GM21367 (cell line): ENCODE measurements around the gene PYCR2.
A peak's percentile ranks its signal among the peaks of the same experiment; 100 is the strongest.
"Not testable (repeated sequence)": the region's sequence is repeated elsewhere in the genome, so short reads cannot be mapped to it uniquely, and the experiment has no call there.

Experiments used
- ATAC-seq: cut with Tn5 transposase; IDR thresholded peaks from one replicate; pipeline ENCODE4 v1.9.1; 2021; ENCODE audit not compliant: unreplicated experiment

The PYCR2 gene

DNA sequence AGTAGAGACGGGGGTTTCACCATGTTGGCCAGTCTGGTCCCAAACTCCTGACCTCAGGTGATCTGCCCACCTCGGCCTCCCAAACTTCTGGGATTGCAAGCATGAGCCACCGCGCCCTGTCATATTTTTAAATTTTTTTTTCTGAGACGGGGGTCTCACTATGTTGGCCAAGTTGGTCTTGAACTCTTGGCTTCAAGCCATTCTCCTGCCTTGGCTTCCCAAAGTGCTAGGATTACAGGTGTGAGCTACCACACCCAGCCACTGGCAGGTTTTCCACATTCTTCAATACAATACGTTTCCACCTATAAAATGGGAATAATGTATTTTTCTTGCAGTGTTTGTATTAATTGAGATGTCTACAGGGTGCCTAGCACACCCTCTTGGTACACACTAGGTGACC is 31.7 kb downstream of the PYCR2 start:
- ATAC-seq: no peak

DNA sequence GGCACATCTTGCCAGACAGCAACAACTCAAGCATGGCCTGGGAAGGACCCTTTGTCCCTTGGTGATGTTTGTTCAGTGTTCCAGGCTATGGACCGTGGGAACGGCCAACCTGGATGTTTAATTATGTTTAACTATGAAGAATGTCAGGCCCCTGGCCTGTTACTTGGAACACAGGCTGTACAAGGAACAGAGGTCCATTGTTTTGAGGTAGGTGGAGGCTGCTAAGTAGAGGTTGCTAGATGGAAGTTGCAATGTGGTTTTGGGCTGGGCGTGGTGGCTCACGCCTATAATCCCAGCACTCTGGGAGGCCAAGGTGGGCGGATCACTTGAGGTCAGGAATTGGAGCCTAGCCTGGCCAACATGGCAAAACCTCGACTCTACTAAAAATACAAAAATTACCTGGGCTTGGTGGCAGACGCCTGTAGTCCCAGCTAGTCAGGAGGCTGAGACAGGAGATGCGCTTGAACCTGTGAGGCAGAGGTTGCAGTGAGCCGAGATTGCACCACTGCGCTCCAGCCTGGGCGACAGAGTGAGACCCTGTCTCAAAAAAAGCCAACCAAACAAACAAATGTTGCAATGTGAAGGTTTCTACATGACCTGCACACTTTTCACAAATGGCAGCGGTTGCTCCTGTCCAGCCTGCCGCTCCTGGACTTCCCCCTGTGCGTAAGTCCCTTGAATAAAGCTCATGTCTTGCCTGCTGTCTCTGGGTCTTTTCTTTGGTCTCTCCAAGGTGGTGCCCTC is 32.6 kb downstream of the PYCR2 start:
- ATAC-seq: no peak

DNA sequence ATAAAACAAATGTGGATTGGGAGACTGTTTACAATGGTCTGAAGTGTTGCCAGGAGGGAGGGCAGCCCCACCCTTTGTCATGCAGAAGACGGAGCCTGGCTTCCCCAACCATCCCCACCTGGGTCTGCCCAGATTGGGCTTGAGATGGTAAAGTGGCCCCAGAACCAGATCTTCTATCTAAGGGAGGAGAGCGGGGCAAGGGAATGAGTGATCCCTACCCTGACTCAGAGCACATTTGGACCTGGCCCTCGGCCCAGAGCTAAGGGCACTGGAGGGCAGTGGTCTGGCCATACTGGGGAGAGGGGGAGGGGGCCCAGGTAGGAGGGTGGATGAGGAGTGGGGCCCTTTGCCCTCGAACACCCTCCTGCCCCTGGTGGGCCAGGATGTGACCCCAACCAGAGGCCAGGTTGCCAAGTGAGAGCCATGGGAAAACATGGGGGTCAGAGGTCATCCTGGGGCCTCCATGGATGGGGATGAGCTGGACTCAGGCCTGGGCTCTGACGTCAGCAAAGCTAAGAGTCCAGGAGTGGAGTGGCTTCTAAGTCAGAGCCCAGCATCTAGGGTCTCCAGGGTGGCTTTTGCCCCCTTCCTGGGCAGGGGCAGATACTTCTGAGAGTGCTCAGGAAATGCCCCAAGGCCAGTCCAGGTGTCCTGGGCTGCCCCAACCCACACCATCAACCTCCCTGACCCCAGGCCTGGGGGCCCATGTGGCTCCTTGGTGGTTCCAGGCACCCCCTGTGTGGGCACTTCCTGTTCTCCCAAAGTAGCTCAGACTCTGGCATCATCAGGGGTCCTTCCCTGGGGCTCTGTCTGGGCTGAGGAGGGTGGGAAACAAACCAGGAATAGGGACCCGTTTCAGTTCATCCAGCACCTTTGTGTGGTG is 33.5 kb downstream of the PYCR2 start:
- no peak for ATAC-seq

DNA sequence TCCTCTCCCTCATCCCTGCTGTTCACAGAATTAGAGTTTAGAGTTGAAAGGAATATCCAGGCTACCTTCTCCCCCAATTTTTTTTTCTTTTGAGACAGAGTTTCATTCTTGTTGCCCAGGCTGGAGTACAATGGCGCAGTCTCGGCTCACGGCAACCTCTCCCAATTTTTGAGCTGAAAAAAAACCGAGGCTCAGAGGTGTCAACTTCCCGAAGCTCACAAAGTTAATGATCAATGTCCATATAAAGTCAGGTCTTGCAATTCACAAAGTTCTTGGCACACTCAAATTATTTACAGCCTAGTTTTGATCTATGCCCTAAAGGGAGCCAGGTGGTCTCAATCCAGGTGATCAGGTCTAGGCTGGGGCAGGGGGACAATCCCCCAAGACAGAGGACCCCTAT is 34.3 kb downstream of the PYCR2 start:
- ATAC-seq: no peak

DNA sequence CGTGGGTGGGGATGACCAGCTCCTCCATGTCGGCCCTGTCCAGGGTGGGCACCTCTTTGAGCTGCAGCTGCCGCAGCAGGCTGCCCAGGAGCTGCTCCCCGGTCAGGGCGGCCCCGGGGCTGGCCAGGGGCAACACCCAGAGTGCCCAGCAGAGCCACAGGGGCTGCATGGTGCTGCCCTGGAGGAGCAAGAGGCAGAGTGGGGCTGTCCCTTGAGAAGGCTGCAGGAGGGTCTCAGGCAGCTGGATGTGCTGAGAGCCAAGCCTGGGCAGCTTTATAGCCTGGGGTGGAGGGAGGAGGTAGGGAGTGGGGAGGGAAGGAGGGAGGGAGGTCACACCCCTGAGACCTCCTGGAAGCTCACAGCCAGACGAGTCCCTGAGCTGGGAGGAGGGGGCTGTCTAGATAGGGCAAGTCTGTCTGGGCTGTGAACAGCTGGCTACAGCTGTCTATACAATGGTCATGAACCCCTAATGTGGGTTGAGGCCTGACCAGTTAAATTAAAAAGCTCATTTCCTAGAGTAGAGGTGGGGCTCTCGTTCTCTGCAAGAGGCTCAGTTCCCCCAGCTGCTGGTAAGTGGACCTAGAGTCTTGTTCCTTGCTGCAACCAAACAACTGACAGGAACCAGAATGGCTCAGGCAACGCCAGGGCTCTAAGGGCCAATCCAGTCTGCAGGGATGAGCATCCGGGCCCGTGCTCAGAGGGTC is 35.0 kb downstream of the PYCR2 start, which contains the start of gene LEFTY1:
Gene LEFTY1 (minus strand): TSS at position 249 of the 704 bp plus-strand sequence. CDS start 80 bp downstream, at position 169.
- ATAC-seq: no peak

DNA sequence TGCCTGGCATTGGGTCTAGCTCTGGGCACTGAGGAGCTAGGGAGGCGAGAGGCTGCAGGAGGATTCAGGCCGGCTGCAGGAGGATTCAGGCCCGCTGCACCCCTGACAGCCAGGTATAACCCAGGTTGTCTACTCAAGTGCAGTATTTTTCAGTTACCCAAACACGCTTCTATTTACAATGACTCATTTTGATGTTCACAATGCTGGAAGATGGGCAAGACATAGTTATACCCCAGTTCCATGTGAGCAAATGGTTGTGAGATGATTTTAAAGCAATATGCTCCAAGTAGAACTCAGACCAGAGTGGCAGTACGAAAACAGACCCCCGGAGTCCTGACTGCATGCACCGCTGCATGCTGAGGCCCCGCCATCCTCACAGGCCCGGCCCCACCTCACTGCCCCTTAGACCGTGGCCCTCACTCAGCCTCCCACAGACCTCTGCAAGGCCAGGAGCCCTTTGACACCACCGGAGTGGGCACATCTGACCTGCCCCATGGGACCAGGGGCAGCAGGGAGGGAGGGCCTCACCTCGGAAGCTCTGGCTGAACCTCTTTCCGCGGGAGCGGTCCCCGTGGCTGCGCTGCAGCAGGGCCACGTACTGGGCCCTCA is 35.7 kb downstream of the PYCR2 start:
- no peak for ATAC-seq

DNA sequence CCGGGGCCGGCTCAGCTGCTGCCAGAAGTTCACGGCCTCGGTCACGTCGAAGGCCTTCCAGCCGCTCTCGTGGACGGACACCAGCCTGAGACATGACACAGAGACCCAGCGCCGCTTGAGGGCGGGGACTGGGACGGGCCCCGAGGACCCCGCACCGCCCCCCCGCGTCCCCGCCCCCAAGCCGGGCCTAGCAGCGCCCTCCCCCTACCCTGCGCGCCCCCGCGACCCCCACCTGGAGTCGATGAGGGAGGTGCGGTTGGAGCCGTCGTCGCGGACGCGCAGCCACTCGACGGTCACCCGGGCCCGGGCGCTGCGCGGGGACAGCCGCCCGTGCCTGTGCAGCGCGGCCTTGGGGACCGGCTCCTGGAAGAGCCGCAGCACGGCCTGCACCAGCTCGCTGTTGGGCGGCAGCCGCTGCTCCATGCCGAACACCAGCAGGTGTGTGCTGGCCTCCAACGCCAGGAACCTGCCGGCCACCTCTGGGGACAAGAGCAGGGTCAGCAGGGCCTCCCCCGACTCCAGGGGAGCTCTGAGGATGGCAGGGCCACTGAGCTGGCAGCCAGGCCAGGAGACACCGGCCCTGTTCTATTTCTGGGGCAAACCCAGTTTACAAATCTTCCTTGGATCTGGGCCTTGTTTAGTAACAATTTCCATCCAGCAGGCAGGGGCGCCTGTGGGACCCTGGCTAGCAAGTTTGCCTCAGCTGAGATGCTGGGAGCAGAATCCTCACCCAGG is 36.3 kb downstream of the PYCR2 start:
- not testable (repeated sequence) for ATAC-seq

DNA sequence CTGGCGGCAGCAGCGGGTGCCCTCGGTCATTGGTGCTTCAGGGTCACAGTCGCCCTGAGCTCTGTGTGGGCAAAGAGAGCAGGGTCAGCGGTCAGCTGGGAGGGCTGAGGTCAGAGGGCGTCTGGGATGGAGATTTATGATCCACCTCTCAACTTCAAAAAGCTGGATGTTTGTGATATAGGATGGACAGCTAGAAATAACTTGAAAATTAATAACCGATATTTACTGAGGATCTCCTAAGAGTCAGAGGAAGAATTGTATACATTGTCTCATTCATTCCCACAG is 37.1 kb downstream of the PYCR2 start:
- no peak for ATAC-seq

DNA sequence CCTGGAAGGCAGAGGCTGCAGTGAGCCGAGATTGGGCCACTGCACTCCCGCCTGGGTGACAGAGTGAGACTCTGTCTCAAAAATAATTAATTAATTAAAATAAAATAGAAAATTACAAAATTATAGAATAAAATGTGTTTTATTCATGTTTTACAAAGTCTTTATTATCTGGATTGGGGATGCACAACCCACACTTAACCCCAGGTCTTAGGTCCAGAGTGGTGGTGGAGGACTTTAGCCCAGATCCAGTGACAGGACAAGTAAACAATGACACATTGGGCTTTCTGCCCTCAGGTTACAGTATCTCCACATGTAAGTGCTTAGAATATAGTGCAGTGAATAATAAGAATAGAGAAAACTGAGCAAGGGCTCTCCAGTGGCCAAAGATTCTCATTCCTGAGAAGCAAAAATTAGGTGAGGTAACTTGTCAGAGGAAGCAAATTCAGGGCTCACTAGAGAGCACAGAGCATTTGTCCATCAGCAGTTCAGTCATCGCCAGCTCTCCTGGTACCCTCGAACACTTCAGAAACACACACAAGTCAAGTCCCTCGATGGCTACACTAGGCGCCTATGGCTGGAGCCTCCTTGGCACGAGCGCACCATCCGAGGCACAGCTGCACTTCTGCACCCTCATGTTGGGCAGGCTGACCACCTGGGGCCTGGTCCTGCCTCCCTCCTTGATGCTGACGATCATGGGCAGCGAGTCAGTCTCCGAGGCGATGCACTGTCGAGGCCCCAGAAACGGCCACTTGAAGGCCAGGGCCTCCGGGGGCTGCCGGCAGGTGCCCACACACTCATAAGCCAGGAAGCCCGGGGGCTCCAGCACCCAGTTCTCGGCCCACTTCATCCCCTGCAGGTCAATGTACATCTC is 37.7 kb downstream of the PYCR2 start:
- ATAC-seq: no peak

DNA sequence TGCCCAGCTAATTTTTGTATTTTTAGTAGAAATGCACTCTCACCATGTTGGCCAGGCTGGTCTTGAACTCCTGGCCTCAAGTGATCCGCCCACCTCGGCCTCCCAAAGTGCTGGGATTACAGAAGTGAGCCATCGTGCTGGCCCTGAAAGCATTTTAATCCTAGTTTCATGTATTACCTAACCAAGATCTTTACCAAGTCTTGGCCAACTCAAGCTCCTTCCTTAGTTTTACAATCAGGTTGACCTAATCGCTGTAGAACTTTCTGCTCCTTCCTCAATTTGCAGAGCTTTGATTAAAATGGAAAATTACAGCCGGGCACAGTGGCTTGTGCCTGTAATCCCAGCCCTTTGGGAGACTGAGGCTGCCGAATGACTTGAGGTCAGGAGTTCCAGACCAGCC is 38.7 kb downstream of the PYCR2 start:
- ATAC-seq: no peak

DNA sequence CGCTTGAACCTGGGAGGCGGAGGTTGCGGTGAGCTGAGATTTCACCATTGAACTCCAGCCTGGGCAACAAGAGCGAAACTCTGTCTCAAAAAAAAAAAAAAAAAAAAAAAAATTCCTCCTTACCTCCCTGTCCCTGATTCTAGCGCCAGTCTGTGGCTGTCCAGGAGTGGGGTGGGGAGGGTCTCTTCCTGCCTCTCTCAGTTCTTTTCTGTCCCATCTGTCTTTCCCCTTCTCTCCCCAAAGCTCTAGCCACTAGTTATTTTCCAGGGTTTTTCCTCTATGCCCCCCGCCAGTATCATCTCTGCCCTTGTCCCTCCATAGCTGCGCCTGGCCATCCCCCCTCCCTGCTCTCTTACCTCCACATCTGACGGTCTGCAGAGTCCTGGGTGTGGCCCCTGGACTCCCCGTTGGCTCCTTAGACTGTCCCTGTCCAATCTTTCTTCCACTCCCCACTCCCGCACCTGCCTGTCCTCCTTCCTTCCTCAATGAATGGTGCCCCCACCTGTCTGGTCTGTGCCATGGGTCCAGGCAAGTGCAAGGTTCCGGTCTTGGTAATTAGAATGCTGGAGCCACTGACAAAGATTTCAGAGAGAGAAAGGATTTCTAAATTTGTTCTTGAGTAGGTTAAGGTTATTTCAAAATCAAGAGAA is 40.3 kb downstream of the PYCR2 start:
- no peak for ATAC-seq

DNA sequence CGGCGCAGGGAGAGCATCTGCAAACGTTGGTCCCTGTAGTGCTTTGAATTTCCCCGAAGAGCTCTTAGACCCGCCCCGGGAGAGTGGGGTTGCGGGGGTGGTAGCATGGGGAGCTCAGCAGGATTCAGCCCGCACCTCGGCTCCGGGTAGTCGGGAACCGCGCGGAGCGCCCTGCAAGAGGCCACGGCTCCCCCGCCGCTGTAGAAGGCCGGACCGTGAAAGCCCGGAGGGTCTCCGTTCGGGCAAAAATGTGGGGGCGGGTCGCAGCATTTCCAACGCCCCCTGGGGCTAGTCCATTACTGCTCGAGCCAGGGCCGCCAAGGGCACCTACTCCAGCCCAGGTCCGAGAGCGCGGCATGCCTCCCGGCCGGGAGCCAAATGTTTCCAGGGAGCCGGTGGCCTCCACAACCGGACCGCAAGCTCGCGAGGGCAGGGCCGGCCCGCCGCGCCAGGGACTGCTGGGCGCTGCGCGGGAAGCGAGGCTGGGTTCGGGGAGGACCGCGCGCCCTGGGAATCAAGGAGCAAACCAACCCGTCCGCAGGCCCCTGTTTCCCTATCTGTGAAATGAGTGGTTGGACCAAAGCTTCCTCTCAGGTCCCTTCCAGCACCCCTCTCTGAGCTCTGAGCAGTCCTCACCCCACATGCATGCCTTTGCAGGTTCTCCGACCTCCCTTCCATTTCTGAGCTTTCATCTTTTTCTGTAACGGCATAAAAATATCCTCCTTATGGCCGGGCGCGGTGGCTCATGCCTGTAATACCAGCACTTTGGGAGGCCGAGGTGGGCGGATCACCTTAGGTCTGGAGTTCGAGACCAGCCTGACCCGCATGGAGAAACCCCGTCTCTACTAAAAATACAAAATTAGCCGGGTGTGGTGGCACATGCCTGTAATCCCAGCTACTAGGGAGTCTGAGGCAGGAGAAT is 41.1 kb downstream of the PYCR2 start:
- peak; percentile 24 for ATAC-seq

DNA sequence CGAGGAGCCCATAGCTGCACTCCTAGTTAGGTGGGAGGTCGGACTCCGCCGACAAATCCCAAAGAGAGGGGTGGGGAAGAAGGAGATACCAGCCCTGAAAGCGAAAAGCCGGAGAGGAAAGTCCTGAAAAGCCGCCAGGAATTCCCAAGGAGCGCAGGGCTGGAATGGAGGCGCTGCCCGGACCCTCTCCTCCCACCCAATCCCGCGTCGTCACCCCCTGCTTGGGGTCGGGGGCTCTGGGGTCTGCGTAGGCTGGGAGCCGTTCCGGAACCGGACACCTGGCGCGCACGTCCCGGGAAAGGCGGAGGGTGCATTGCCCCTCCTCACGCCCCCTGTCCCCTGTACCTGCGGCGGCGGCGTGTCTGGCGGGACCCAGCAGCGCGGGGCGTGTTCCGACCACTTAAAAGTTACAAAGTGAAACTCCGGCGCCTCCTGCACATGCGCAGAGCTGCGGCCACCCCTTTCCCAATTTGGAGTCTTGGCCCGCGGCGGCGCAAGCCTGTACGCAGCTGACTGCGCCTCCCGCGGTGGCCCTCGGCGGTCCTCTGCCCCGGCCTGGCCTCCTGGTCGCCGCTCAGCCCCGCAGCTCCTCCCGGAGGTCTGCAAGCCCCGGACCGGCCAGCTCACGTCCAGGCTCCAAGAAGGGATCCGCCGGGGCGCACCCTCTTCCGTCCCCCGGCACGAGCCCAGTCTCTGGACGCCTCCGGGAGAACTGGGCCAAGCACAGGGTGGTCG is 41.9 kb downstream of the PYCR2 start, which contains the start of gene TMEM63A:
Gene TMEM63A (minus strand): TSS at position 422 of the 735 bp plus-strand sequence. CDS start 4,800 bp downstream, outside the sequence.
- peak; percentile 66 for ATAC-seq

DNA sequence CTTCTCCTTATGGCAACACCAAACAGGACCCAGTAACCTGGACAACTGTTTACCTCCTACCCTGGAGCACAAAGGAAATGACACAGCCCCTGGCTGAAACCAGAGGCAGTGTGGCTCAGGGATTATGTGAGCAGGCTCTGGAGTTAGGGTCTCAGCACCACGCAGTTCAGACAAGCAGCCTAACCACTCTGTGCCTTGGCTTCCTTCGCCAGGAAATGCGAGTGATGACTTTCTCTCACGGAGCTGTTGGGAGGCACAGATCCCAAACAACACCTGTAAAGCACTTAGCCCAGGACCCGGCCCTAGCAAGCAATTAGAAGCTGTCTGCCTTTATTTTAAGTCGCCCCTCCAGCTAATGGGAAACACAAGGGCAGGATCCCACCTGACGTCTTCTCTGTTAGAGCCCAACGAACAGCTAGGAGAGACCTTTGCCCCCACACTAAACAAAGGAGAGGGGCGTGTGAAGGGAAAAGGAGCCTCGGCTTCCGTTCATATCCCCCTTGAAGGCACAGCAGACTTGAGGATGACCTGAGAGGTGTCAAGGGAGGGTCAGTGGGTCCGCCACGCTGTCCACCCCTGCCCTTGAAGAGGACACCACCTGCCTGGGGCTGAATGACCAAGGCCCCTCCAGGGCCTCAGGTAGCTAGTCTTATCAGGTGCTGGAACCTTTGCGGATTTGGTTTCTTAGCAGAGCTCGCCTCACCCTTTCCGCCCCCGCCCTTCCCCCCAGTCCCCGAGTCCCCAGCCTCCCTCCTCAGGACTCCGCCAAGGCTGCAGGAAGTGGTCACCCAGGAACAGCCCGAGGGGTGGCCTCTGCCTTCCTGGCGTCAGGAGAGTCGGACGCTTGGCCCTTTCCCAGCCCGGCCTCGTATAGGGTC is 42.7 kb downstream of the PYCR2 start:
- ATAC-seq: no peak

DNA sequence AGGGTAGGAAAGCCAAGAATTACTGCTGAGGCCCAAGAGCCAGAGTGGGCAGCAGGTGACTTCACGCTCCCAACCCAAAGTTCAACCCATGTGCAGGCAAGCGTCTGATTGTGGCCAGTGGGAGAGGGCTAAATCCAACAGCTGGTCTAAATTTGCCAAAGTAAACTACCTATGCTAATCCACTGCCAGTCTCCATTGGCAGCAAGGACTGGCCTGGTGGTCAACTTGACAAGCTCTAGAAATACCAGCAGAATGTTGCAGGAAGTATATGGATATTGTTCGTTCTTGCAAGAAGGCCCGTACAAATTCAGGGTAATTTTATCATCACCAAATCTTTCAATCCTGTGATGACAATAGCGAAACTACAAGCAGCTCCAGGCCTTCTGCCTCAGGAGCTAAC is 43.4 kb downstream of the PYCR2 start:
- ATAC-seq: no peak

DNA sequence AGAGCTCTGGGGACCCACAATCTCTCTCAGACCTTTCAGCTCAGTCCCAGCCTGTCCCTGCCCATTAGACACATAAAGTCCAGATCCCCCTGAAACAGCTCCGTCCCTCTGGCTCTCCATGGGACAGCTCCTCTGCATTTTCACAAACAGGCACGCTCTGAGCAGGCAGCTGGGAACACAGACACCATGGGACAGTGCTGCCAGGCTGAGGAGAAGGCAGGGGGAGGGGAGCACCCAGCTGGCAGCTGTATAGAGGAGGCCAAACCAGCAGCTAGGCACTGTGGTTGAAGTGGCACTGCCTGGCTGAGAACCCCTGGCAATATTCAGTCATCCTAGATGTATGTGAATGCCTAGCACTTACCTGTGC is 43.8 kb downstream of the PYCR2 start:
- no peak for ATAC-seq
